ENCODE results near the gene ZBTB33.

ZBTB33 gene

DNA sequence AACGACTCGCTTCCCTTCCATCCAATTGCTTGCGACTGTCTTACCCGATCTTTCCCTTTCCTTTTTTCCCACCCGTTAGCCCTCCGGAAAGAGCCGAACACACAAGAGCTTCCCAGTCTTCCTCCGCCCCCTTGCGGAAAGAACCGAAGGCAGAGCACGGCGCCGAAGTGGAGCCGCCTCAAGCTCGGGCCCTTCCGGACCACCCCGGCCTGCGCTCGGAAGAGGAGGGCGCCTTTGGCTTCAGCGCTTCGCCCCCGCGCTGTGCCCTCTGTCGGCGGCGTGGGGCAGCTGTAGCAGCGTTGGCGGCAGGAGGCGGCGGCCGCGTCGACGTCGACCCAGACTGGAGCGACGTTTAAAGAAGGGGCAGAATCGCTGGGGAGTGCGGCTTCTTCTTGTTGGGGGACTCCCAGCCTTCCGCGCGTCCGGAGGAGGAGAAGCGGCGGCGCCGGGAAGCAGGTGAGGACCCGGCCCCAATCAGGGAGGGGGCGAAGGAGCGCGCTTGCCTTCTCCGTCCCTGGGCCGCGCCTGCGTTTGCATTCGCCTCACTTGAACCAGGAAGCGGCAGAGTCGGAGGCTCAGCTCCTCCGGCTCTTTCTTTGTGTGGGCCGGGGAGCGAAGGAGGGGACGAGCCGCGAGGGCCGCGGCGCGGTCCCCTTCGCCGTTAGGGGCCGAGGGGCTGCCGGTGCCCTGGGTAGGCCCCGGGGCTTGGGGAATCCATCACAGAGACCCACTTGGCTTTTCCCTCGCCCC, at the start of gene ZBTB33:
TSS of gene ZBTB33 (plus strand) at position 291 of the 750 bp plus-strand sequence. CDS start 2,604 bp downstream, outside the sequence.
- peak; percentile 93 for DNase-seq

- no peak for DNase-seq
Measured at GRCh38 chrX:120200851-120201250, 49.8 kb upstream of the ZBTB33 start.

- no peak for DNase-seq
Measured at GRCh38 chrX:120205816-120206753, 44.5 kb upstream of the ZBTB33 start.

DNA sequence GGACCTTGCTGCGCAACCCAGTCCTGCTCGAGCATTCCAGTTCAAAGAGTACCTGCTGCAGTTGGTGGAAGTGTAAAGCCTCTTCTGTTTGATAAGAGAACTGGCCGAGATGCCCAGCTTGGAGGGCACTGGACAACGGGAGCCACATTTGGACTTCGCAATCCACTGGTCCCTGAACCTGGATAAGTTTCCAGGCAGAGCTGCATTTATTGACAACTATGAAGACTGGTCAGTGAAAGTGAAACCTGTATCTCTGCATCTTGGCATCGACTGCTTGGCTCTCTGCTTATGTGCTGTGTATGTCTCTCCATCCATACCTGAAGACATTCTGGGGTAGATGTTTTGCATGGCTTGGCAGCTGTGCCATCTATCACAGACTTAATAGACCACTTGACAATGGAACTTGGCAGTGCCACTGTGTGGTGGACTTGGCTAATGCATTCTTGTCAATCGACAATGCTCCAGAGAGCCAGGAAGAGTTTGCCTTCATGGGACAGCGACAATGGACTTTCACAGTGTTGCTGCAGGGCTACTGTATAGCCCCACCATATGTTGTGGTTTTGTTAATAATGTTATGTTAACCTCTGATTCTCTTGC, 43.5 kb upstream of the ZBTB33 start:
- DNase-seq, result no peak

DNA sequence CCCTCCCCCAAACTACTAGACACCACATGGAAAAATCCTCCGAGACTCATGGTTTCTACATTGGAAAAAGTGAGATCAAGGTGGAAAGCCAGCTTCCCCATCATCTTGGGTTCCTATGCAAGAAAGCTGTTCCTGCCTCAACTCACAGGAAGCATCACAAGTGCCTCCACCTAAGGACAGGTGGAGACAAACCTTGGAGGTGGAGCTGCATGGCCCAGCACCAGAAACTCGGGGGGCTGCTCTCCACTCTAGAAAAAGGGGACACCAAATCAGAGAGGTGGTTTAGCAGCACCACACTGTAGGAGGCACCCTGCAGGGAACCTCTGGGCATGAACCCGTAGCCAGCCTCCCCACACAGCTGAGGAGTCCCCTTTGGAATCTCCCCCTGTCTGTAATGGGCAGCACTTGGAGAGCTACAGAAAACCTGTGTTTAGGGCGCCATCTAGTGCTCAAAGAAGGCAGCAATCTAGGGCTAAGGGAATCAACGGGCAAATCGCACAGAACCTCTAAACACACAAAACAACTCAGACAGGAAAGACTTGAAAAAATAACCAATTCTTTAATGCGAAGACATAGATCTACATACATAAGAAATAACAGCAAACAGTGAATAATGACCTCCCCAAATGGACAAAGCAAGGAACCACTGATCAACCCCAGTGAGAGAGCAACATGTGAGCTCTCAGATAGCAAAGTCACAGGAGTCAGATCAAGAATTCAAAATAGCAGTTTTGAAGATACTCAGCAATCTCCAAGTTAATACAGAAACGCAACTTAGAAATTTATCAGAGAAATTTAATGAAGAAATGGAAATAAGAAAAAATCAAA, 37.0 kb upstream of the ZBTB33 start:
- peak; percentile 59 for DNase-seq

GRCh38 chrX:120223374-120223773, 27.2 kb upstream of the ZBTB33 start:
- no peak for DNase-seq

- no peak for DNase-seq
Measured at GRCh38 chrX:120224388-120224787, 26.2 kb upstream of the ZBTB33 start.

DNA sequence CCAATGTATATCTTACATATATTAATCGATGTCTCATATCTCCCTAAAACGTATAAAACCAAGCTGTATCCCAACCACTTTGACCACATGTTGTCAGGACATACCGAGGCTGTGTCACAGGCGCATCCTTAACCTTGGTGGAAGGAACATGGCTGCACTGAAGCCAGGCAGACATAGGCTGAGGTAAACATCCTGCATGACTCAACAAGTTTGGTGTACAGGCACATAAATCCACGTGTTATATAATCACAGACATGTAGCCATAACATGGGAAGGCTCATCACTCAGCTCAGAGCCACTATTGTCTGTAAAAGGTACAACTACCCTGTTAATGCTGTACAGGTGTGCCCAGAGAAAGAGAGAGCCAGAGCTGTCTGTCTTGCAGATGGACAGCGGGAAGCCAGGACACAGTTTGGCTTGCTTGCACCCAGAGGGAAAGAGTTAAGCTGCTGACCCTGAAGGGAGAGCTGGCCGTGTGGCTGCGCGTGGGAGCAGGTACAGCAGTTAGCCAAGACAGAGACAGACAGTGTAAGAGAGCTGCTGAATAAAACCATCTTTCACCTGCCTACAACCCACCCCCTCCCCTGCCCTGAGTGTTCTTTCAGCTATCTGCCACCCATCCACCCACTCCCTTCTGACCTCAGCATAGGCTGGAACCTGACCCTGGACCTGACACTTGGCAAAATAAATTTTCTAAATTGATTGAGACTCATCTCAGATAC, 22.3 kb upstream of the ZBTB33 start:
- no peak for DNase-seq

DNA sequence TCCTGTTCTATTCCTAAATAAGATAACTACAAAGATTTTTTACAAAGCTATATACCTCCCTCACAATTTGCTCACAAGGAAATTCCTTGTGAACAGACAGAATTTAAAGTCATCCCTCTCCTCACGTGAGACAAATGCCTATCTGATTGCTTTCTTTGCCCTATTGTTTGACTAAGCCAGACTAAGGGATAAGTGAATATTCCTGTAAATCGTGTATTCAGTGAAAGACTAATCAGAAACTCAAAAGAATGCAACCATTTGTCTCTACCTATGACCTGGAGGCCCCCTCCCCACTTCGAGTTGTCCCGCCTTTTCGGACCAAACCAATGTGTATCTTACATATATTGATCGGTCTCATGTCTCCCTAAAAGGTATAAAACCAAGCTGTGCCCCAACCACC, 15.3 kb upstream of the ZBTB33 start:
- DNase-seq, result no peak

GRCh38 chrX:120236687-120237479, 13.7 kb upstream of the ZBTB33 start:
- DNase-seq, result no peak

GRCh38 chrX:120238933-120239332, 11.7 kb upstream of the ZBTB33 start:
- no peak for DNase-seq

- no peak for DNase-seq
Measured at GRCh38 chrX:120242813-120243212, 7.8 kb upstream of the ZBTB33 start.

- no peak for DNase-seq
Measured at GRCh38 chrX:120244395-120244734, 6.2 kb upstream of the ZBTB33 start.

DNA sequence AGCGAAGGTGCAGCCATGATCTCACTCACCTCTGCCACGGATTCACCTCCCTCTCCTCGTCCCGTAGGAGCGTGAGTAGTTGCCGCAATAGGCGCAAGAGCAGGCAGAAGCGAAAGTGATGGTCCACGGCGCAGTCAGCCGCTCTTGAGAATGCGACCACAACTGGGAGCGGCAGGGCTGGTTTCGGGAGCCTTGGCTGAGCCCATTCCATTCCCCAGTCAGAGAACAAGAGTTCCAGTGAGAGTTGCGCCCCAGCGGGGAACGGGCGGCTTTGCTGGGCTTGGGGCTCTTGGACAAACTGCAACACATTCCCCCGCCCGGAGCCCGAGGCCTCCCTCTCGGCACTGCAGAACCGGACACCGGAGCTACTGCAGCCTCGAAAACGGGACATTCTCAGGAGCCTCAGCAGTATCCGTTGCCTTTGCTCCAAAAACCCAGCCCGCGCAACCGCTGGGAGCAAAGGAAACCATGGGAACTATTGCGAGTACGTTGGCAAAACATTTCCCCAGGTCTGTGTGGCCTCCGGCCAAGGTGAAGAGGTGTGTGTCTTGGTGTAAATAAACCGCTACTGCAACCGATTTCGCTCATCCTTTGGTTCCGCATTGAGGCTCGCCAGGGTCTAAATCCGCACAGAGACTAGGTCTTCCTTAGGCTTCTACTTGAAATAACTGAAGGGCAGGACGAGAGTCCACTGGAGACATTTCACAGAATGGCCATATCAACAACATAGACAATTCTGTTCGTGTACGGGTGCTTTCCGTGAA, 5.7 kb upstream of the ZBTB33 start:
- peak; percentile 58 for DNase-seq

DNA sequence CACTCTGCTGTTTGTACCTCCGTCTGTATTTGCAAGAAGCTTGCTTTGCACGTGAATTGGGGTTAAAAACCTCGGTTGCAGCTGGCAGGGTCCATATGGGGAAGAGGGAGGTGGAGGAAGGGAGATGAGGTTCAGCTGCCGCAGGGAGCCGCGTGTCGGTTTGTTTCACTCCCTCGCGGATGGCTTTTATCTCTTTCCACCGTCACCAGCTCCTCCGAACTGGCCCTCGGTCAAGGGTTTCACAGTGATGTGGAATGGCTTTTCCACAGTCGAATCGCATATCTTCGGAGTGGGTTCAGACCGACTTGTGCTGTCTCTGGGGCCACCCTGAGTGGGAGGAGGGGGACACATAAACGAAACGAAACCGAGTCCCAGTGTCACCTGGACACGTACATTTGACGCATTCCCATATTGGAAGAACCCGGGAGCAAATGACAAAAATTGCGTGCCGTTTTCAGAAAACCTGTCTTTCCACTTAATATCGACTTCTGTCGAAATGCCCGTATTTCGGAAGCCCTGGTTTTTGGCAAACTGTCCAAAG, 929 bp downstream of the ZBTB33 start:
- peak; percentile 23 for DNase-seq

- DNase-seq, result no peak
Measured at GRCh38 chrX:120253784-120254183, 3.2 kb downstream of the ZBTB33 start.

DNA sequence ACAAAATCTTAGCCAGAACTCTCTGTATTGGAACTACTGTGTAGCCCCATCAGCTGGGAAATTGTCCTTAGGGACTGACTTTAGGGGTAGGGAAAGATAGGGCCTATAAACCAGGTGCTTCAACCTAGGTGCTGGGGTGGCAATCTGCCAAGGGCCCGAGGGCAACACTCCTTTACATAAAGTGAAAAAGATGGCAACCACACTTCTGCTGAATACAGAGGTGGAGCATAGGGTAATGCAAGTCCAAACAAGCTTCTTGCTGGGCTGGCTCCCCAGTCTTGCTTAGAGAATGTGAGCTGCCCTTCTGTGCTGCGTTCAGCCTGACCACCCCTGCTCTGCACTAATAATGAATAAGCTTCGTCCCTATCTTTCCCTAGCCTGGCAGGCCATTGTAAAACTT, 9.8 kb downstream of the ZBTB33 start:
- DNase-seq, result no peak

GRCh38 chrX:120262859-120263708, 12.5 kb downstream of the ZBTB33 start:
- peak; percentile 37 for DNase-seq

GRCh38 chrX:120264341-120264740, 13.7 kb downstream of the ZBTB33 start:
- peak; percentile 67 for DNase-seq
